Measurements from ENCODE around the gene OXLD1. TPM values are rescaled to one million over a fixed set of nuclear protein-coding genes. Genes with fewer than 3 reads are reported as not detected.
A peak's percentile ranks its signal among the peaks of the same experiment; 100 is the strongest.

The OXLD1 gene
- total RNA-seq, 1 donor from 2014 or later = 31.2 TPM

DNA sequence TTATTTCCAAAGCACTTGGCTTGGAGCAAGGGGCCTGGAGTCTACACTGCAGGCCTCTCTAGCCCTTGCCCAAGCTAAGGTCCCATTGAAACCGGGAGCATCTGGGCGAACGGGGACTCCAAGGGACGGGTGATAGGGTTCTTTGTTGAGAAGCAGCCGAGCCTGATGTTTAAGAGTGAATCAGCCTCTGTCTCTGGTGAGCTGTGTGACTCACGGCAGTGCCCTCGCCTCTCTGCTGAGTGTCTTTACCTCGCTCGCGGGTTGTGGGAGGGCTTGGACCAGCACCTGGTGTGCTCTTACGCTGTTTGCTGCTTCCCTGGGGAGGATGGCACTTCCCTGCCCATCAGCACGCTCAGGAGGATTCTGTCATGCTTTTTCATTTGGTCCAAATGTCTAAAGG, 18.7 kb upstream of the OXLD1 start:
- Mint-ChIP-seq H3K9me3 (ENCODE audit: unreplicated experiment) (no peaks in the 10 kb centered on the region), H3K4me3 (ENCODE audit: unreplicated experiment) (peak overlapping the region; percentile 81), H3K27me3 (ENCODE audit: unreplicated experiment) (no peaks in the 10 kb centered on the region), H3K4me1 (ENCODE audit: unreplicated experiment) (peaks cover 33% of the 10 kb centered on the region), H3K36me3 (ENCODE audit: unreplicated experiment) (peaks cover 34% of the 10 kb centered on the region), H3K27ac (ENCODE audit: unreplicated experiment) (peak overlapping the region; percentile 89)
- TF ChIP-seq, protein P1, sequence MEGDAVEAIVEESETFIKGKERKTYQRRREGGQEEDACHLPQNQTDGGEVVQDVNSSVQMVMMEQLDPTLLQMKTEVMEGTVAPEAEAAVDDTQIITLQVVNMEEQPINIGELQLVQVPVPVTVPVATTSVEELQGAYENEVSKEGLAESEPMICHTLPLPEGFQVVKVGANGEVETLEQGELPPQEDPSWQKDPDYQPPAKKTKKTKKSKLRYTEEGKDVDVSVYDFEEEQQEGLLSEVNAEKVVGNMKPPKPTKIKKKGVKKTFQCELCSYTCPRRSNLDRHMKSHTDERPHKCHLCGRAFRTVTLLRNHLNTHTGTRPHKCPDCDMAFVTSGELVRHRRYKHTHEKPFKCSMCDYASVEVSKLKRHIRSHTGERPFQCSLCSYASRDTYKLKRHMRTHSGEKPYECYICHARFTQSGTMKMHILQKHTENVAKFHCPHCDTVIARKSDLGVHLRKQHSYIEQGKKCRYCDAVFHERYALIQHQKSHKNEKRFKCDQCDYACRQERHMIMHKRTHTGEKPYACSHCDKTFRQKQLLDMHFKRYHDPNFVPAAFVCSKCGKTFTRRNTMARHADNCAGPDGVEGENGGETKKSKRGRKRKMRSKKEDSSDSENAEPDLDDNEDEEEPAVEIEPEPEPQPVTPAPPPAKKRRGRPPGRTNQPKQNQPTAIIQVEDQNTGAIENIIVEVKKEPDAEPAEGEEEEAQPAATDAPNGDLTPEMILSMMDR (IDR thresholded peaks at IDR 0.05) = no peak
- DNase-seq (ENCODE audit: extremely low spot score, unreplicated experiment) = no peak

- peak overlapping the region; percentile 89 for H3K27ac Mint-ChIP-seq (ENCODE audit: unreplicated experiment)
- no peak for DNase-seq (ENCODE audit: extremely low spot score, unreplicated experiment)
- peaks cover 28% of the 10 kb centered on the region for H3K36me3 Mint-ChIP-seq (ENCODE audit: unreplicated experiment)
- H3K9me3 Mint-ChIP-seq (ENCODE audit: unreplicated experiment) = no peaks in the 10 kb centered on the region
- TF ChIP-seq, protein P1 (IDR thresholded peaks at IDR 0.05) = no peak
- peak overlapping the region; percentile 81 for H3K4me3 Mint-ChIP-seq (ENCODE audit: unreplicated experiment)
- H3K27me3 Mint-ChIP-seq (ENCODE audit: unreplicated experiment) = no peaks in the 10 kb centered on the region
- H3K4me1 Mint-ChIP-seq (ENCODE audit: unreplicated experiment) = peaks cover 33% of the 10 kb centered on the region
Measured at GRCh38 chr17:81684442-81684911, 18.1 kb upstream of the OXLD1 start.

- Mint-ChIP-seq H3K9me3 (ENCODE audit: unreplicated experiment) (no peaks in the 10 kb centered on the region), H3K4me3 (ENCODE audit: unreplicated experiment) (peak within 1 kb of the TSS; percentile 87), H3K27ac (ENCODE audit: unreplicated experiment) (peak within 1 kb of the TSS; percentile 89), H3K27me3 (ENCODE audit: unreplicated experiment) (no peaks in the 10 kb centered on the region), H3K4me1 (ENCODE audit: unreplicated experiment) (peaks cover 33% of the 10 kb centered on the region), H3K36me3 (ENCODE audit: unreplicated experiment) (peaks cover 22% of the 10 kb centered on the region)
- DNase-seq (ENCODE audit: extremely low spot score, unreplicated experiment) = peak; percentile 99
- TF ChIP-seq, protein P1 (IDR thresholded peaks at IDR 0.05) = no peak
Measured at GRCh38 chr17:81683584-81684441, 17.4 kb upstream of the OXLD1 start, which contains the start of the genes ARL16 and HGS. Gene ARL16 (minus strand): TSS chr17:81683797. CDS start chr17:81683753, 44 bp downstream. Gene HGS (plus strand): TSS chr17:81684011. CDS start chr17:81684067, 56 bp downstream.

DNA sequence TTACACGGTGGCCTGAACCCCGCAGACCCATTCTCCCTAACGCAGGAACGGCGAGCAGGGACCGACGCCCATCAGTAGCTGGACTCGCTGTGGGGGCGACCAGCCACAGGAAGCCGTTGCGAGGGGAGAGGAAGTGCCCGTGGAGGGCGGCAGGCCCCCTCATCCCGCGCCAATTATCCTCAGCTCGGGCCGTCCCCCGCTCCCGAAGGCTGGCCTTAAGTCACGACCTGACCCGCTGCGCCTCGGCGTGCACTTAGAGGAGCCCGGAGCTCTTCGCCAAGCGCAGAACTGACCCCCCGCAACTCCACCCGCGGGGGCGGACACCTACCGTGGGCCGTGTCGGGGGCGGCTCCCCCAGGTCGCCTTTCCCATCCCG, 16.8 kb upstream of the OXLD1 start:
- peak overlapping the region; percentile 81 for H3K27ac Mint-ChIP-seq (ENCODE audit: unreplicated experiment)
- no peak for DNase-seq (ENCODE audit: extremely low spot score, unreplicated experiment)
- H3K4me3 Mint-ChIP-seq (ENCODE audit: unreplicated experiment) = peak overlapping the region; percentile 87
- H3K4me1 Mint-ChIP-seq (ENCODE audit: unreplicated experiment) = peaks cover 33% of the 10 kb centered on the region
- H3K36me3 Mint-ChIP-seq (ENCODE audit: unreplicated experiment) = peaks cover 19% of the 10 kb centered on the region
- no peaks in the 10 kb centered on the region for H3K9me3 Mint-ChIP-seq (ENCODE audit: unreplicated experiment)
- TF ChIP-seq, protein P1 (IDR thresholded peaks at IDR 0.05) = no peak
- no peaks in the 10 kb centered on the region for H3K27me3 Mint-ChIP-seq (ENCODE audit: unreplicated experiment)

DNA sequence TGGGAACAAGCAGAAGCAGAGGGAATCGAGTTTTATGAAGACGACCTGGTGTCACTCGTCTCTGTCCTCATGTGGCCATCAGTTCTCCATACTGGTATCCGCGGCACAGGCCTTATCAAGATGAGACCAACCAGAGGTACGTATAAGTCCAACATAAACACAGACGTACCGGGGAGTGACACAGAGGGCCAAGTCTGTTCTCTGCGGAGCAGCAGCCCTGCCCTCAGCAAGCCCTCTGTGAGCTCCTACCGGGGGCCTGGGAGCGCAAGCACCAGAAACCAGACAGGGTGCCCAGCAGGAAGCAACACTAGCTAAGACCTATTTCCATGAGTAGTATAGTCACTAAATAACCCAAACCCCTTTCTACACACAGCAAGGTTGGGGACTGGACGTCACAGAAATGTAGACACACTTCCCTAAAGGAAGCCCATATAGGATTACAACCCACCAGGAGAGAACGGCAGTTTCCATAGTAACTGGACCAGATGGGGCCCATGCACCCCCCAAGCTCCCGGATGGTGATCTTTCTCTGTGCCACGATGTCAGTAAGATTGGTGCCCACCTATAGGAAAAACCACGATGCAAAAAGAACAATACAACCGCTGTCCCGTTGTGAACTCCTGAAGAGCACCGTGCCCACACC, 16.3 kb upstream of the OXLD1 start:
- Mint-ChIP-seq H3K27me3 (ENCODE audit: unreplicated experiment) (no peaks in the 10 kb centered on the region), H3K27ac (ENCODE audit: unreplicated experiment) (peak overlapping the region; percentile 81), H3K4me1 (ENCODE audit: unreplicated experiment) (peaks cover 33% of the 10 kb centered on the region), H3K36me3 (ENCODE audit: unreplicated experiment) (peaks cover 17% of the 10 kb centered on the region), H3K4me3 (ENCODE audit: unreplicated experiment) (peak overlapping the region; percentile 87), H3K9me3 (ENCODE audit: unreplicated experiment) (no peaks in the 10 kb centered on the region)
- TF ChIP-seq, protein P1 (IDR thresholded peaks at IDR 0.05) = no peak
- no peak for DNase-seq (ENCODE audit: extremely low spot score, unreplicated experiment)

Data from osteocyte (in vitro differentiated cells).